Measurements from ENCODE around the gene RECQL5.

DNA sequence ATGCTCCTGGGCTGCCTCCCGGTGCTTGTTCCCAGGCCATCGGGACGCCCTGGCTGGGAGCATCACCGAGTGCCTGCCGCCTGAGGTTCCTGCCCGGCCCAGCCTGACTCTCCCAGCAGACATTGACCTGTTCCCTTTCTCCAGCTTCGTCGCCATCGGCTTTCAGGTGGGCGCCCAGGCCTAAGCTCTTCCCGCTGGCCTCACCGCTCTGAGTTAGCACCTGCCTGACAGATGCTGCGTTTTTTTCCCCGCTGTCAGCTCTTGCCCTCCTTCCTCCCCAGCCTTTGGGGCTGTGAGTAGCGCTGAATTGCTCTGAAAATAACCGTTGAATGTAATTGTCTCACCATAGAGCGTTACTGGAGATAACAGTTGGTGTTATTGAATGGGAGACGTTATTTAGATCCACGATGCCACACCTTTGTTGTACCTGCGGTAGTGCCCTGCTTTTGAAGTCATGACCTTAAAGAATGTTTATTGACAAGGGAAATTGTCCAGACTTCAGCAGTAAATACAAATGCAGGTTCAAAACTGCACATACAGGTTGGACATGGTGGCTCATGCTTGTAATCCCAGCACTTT lies 55.0 kb downstream of the RECQL5 start:
- TF ChIP-seq, protein P1, sequence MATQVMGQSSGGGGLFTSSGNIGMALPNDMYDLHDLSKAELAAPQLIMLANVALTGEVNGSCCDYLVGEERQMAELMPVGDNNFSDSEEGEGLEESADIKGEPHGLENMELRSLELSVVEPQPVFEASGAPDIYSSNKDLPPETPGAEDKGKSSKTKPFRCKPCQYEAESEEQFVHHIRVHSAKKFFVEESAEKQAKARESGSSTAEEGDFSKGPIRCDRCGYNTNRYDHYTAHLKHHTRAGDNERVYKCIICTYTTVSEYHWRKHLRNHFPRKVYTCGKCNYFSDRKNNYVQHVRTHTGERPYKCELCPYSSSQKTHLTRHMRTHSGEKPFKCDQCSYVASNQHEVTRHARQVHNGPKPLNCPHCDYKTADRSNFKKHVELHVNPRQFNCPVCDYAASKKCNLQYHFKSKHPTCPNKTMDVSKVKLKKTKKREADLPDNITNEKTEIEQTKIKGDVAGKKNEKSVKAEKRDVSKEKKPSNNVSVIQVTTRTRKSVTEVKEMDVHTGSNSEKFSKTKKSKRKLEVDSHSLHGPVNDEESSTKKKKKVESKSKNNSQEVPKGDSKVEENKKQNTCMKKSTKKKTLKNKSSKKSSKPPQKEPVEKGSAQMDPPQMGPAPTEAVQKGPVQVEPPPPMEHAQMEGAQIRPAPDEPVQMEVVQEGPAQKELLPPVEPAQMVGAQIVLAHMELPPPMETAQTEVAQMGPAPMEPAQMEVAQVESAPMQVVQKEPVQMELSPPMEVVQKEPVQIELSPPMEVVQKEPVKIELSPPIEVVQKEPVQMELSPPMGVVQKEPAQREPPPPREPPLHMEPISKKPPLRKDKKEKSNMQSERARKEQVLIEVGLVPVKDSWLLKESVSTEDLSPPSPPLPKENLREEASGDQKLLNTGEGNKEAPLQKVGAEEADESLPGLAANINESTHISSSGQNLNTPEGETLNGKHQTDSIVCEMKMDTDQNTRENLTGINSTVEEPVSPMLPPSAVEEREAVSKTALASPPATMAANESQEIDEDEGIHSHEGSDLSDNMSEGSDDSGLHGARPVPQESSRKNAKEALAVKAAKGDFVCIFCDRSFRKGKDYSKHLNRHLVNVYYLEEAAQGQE (IDR thresholded peaks at IDR 0.05; ENCODE audit: borderline replicate concordance) = no peak
- TF ChIP-seq, protein P2, sequence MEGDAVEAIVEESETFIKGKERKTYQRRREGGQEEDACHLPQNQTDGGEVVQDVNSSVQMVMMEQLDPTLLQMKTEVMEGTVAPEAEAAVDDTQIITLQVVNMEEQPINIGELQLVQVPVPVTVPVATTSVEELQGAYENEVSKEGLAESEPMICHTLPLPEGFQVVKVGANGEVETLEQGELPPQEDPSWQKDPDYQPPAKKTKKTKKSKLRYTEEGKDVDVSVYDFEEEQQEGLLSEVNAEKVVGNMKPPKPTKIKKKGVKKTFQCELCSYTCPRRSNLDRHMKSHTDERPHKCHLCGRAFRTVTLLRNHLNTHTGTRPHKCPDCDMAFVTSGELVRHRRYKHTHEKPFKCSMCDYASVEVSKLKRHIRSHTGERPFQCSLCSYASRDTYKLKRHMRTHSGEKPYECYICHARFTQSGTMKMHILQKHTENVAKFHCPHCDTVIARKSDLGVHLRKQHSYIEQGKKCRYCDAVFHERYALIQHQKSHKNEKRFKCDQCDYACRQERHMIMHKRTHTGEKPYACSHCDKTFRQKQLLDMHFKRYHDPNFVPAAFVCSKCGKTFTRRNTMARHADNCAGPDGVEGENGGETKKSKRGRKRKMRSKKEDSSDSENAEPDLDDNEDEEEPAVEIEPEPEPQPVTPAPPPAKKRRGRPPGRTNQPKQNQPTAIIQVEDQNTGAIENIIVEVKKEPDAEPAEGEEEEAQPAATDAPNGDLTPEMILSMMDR (IDR thresholded peaks at IDR 0.05; ENCODE audit: poor library complexity, severe bottlenecking) = no peak
- TF ChIP-seq EZH2 (IDR thresholded peaks at IDR 0.05; ENCODE audit: borderline replicate concordance, insufficient read depth, low read length, poor library complexity, severe bottlenecking) = no peak
- TF ChIP-seq POLR2AphosphoS5 (IDR thresholded peaks at IDR 0.05) = no peak
- no peak for TF ChIP-seq EP300 (conservative IDR thresholded peaks at IDR 0.05; ENCODE audit: poor library complexity, severe bottlenecking)

Measured in neural cell (in vitro differentiated cells).